ENCODE results near the gene SVIL.
"Not testable (repeated sequence)": the region's sequence is repeated elsewhere in the genome, so short reads cannot be mapped to it uniquely, and the experiment has no call there.

Gene SVIL

DNA sequence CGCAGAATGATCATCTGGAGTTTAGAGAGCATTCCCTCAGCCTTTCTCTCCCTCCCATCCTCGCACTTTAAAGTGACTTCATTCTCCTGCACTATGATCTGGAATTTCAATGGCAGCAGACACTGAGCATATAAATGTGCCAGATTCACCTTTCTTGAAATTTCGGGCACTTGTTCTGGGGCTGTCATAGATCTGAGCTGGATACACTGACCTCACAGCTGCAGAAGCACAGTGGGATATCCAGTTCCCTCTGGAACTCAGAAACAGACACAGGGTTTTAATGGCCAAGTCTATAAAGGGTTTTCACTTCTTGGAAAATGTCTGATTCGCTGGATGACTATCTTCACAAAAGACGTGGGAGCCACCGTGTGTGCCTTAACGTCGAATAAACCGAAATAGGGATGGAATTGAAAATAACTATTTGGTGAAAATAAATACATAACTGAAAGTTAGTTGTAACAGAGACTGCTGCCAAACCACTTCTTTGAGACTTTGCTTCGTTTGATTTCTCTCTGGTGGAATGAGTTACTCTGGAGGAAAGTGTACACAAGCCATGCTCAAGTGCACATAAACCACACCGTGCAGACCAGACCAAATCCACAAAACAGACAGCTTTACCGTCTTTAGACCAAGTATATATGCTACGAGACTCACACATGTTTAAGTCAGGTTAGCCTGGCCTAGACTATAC lies 126.1 kb downstream of the SVIL start:
- DNase-seq, result no peak

DNA sequence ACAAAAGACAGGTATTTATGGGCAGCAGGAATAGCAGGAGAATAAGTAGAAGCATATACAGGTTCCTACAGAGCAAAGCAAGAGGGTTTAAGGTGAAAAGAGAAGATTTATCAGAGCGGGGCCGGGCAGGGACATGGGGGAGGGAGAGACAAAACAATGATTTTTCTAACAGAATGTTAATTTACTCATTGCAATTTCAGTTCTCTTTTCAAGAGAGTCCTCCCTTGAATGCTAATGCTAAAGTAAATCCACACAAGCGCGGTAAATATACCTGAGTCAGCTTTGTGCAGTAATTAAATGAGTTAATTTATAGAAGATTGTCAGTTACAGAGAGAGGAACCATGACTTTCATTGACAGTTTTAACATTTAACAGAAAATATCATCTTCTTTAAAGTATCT lies 127.0 kb downstream of the SVIL start:
- DNase-seq, result not testable (repeated sequence)

DNA sequence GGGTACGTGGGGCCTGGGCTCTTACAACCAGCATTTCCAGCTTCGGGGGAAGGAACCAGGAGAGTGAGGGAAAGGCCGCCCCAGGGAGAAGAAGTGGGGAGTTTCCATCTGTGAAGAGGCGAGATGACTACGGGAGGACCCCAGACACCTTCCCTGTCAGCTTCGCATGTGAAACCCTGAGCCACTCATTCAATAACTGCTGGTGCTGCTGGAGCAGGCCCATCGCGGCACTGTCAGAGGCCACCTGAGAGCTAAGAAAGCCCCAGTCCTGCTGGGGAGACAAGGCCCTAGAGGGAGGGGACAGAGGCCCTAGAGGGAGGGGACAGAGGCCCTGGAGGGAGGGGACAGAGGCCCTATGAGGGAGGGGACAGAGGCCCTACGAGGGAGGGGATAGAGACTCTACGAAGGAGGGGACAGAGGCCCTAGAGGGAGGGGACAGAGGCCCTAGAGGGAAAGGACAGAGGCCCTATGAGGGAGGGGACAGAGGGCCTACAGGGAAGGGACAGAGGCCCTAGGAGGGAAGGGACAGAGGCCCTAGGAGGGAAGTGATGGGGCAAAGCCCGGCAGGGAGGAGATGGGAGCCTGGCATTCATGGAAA lies 128.3 kb downstream of the SVIL start:
- DNase-seq, result not testable (repeated sequence)

DNA sequence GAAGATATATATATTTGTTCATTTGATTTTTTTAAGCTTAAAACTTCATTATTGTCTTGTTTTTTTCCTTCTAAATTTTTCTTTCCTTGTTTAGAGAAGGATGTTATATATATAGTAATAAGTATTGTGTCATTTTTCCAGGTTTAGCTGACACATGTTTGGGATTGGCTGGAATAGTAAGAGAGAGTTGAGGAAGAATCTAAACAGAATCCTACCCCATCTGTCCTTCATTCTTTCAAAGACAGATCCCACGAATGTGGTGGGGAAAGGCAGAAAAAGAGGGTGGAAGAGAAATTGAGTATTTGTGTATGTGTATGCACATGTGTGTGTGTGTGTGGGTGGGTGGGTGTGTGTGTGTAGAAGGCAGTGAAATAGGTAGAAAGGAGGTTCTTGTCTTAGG lies 132.4 kb downstream of the SVIL start:
- DNase-seq, result no peak

DNA sequence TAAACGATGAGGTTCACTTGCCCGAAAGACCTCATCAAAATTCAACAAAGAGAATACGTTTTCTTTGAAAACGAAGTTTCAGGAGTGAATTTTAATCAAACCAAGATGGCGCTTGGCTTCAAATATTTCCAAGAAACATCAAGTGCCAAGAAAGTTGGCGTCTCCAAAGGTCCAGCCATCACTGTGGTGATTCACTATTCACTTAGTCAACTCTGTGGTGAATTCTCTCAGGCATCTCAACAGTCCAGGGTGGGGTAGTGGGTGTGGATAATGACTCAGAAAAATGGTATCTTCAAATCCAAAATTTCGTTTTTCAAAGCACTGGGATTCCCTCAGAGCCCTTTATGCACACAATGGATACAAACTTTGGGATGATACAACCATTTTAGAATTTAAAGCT lies 133.1 kb downstream of the SVIL start:
- DNase-seq, result no peak

DNA sequence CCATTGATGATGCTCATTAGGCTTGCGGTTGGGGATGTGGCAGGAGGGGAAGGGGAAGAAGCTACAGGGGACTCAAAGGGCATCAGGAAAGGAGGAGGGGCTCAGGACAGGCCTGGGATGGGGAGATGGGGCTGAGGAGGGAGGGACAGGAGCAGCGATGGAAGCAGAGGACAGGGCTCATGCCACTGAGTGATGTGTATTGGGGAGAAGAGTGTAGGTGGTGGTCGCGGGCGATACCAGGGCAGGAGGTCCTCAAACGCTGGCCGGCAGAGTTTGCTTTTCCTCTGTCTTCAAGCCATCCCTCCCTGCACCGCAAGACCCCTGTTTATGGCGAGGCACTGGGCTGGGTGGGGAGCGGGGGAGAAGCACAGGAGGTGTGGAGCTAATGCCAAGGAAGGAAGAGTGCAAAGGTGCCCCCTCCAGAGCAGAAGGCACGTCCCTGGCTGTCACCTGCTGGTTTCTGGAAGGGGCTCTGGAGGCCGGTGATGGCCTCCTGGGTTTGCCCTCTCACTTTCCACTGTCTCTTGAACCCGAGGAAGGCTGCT lies 134.7 kb downstream of the SVIL start:
- no peak for DNase-seq

DNA sequence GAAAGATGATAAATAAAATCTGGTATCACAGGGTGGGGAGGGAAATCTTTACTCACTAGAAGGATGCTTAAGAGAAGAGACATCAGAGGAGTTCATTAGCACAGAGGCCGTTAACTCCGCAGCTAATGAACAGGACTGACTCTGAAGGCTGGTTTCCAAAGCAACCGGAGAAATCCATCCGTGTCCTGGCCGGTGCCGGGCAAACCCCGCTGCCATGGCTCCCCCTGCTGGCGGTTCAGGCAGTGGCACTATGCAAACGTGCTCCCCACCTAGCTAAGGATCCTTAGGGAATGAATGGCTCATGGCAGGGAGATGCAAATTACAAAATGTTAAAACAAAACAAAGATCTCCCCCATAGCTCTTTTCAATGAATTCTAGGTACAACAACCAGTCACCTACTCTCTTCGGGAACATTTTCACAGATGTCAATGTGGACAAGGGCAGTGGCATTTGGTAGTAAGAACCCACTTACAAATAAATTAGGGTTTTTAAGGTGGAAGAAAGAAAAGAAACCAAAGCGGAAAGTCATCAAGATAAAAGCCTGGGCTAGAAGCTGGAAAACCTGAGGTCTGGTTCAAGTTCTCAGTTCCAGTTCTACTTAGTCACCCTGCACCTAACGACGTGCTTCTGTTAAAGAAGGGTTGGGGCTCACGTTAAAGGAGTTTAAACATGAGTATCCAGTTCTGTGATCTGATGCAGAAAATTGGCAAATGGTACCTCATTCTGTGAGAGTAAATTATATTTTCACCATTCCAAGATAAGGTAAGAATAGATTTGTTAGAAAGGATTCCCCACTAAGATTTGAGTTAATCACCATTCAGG lies 138.2 kb downstream of the SVIL start:
- DNase-seq, result peak; percentile 5 to 33

DNA sequence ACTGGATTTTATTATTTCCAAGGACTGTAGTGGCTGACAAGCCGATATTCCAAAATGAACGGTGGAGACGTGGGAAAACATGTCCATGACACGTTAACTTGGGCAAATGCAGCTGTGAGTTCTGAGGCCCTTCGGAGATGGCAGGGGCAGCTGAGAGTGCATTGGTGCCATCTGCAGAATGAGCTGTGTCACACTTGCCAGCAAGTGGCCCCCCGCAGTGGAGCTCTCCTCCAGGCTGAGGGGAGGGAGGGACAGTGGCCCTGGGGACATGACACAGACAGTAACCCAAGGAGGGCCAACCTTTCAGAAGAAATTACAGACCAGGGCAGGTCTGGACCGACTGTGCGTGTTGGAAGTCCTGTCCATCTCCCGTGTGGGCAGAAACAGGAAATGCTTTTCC lies 139.4 kb downstream of the SVIL start:
- DNase-seq, result no peak

DNA sequence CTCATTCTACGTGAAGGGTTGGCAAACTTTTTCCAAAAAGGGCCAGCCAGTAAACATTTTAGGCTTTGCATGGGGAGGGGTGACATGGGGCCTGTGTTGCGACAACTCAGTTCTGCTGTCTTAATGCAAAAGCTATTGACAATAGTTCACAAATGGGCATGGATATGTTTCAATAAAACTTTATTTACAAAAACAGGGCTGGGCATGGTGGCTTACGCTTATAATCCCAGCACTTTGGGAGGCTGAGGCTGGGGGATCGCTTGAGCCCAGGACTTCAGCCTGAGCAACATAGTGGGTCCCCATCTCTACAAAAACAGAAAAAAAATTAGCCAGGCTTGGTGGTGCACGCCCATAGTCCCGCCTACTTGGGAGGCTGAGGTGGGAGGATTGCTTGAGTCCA lies 141.1 kb downstream of the SVIL start:
- DNase-seq, result no peak

DNA sequence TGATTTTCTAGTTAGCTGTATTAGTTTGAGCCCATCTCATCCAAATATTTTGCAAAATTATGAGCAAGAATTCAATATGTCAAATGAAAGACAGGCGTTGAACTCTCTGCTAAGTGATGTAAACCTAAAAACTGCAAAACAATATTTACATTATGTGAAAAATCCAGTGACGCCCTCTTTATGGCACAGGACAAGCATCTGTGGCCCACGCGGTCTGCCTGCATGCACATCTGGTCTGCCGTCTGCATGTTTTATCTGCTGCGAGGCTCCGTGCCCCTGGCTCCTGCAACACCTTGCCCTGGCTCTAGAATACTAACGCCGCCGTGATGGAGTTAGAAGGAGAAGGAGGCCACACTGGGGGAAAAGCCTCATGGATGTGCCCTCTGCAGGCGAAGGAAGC lies 142.0 kb downstream of the SVIL start:
- no peak for DNase-seq

DNA sequence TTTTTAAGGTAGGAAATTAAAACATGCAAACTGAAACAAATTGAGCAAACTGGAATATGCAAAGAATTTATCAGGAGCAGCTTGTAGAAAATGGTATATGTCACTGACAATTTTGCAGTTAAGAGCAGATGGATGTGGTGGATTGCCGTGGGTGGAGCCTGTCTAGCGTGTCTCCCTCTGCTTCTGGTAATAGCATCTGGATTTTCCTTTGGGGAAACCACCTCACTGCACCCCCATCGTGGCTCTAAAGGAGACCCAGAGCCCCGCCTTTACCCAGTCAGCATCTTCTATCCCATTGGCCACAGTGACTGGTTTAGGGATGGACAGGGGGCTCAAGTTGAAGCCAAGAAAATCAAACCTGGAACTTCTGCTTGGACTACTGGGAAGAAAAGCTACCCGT lies 142.9 kb downstream of the SVIL start:
- no peak for DNase-seq

DNA sequence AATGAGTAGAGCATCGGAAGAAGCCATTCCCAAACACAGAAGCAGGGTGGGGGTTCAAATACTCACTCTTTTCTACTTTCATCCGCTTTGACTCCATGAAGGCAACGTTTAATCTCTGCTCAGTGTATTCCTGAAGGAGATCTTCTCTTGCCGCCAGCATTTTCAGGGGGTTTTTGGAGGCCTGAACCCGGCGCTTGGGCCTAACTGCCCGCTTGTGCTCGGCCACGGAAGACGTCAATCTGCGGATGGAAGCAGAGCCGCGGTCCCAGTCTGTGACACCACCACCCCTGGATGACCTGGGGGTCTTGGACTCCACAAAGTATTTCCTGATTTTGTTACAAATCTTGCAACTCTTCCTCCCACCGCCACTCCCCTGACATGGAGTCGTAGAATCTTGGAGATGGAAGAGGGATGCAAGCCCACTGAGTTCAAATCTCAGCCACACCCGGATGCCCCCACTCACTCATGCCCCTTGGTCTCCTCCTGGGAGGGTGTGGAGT lies 143.9 kb downstream of the SVIL start:
- DNase-seq, result not testable (repeated sequence)

DNA sequence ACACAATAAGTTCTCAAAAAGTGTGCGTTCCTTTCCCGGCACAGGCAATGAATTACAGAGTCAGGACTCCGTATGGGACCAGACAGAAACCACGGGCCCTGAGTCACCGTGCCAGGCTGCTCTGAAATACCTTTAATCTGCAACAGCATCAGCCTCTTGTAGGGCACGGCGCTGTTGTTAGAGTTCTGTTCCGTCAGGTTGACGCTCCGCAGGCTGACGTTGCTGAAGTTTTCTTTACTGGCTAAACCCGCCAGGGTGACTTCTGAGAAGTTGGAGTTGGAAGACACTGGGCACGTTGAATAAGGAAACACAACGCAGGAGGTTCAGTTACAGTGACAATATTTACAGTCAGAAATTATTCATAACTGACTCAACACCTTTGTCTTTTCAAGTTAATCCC lies 146.3 kb downstream of the SVIL start:
- DNase-seq, result not testable (repeated sequence)

DNA sequence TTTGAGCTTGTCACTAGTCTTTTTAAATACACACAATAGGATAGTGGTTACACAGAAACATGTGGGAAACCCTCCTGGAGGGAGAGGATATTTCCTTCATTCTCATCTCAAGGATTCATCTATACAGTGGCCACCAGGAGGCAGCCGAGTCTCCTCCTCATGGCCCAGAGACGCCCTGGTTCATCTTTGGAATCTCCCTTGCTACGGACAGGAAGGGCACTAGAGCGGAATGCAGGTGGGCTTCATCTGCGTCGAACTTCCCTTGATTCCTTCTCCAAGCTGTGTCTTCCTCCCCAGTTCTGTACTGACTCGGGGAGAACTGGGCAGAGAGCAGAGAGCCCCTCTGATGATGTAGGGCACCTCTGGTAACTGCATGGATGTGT lies 146.9 kb downstream of the SVIL start:
- not testable (repeated sequence) for DNase-seq

DNA sequence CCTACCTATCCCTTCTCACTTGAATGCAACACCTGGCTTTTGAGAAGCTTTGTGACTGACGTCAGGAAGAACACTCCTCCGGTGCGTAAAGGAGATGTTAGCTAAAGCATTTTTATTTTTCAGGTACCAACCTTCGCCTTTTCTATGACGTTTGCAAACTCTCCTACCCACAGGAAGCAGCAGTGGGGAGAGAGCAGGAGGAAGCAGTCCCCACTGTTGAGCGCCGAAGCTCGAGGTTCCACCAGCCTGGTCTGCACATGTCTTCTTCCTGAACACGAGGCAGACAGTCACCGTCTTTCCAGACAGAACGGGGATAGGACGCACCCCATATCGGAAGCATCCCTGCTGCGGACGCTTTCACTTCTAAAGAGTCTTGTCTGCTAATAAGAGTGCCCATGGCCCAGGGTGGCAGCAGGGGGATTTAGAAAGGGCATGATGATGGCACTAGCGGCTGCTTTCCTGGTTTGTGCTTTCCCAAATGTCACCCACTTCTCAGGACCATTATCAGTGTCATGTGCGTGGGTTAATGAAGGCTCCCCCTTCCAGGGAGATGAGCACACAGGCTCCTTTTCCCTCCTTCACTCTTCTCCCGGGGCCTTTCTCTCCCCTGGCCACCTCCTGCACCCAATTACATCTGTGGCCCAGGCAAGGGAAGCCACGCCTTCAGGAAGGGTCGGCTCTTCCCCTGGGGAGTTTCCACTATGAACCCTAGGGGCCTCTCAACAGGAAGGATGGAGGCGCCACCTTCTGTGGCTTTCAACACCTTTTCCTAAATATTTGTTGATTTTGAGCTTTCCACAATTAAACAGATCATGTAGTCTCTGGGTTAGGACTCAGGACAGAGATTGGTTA lies 147.5 kb downstream of the SVIL start:
- DNase-seq, result not testable (repeated sequence)

DNA sequence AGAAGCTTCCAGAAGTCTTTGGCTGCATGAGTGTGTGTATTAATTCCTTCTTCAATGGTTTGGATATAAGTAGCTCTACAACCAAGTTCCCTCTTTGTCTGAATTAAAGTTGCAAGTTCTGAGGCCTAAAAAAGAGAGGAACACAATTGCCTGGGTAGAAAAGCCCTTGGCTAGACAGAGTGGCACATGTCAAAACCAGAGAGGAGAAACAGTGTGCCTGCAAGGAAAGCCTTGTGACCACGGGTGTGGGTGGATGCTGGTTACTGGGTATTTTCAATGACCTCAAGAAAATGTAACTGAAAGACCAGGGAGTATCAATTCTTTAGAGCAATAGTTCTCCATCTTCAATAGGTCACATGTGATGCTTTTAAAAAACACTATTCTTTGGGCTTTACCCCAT lies 148.3 kb downstream of the SVIL start:
- no peak for DNase-seq

DNA sequence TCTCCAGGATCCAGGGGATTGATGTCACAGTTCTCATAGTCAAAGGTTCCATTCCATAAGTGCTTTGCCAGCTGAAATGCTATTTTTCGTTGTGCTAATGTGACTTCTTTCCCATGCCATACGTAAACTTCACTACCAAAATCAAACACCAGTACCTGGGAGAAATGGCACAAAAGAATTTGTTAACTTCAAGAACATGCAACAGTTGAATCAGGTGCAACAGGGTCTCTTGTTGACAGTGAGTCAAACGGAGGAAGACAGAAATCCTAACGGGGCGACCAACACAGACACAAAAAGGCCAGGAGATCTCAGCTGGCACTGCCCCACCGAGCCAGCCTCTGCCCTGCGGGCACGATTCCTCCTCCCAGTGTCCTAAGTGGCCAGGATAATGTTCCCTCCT lies 150.1 kb downstream of the SVIL start:
- DNase-seq, result not testable (repeated sequence)

DNA sequence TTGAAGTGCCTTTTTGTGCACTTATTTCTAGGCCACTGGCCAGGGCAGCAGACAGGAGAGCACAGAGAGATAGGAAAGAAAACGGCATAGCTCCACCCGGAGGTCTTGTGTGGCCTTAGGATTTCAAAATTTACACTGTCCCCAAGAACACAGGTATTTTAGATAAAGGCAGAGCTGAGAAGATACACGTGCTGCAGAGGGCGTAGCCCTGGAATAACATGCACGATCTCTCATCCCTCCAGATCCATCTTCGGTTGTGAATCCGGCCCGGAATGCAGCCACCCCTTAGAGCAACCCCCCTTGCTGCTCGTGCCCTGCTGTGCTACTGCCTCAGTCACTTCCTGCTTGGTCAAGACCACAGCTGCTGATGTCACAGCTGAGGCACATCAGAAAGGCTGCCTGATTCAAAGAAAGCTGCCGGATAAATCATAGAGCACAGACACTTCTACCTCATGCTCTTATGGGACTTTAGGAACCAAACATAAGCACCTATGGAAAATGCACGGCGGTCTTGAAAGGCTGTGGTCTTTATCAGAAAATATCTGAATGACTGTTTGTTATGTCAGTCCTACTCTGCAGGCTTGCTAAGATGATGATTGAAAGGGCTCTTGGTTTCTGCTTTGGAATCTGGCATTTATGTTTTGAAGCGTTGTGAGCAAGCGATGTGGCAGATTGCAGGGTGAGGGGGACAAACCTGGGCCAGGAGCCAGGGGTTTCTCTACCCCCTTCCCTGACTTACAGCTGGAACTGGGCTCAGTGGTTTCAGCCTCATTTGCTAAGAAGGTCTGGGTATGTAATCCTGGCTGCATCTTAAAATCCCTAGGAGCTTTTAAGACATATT lies 152.0 kb downstream of the SVIL start:
- no peak for DNase-seq

DNA sequence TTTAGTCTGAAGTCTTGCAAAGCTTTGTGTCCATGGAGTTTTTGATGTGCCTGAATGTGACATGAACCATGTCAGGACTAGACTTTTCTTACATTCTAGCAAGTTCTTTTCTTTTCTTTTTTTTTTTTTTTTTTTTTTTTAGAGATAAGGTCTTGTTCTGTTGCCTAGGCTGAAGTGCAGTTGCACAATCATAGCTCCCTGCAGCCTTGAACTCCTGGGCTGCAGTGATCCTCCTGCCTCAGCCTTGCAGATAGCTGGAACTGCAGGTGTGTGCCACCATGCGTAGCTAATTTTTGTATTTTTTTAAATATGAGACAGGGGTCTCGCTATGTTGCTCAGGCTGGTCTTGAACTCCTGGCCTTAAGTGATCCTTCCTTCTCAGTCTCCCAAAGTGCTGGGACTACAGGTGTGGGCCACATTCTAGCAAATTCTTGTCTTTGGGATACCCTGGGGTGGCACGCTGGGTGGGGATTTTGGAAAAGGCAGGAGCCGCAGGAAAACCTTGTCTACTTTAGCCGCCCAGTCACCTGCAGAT lies 152.8 kb downstream of the SVIL start:
- DNase-seq, result no peak

DNA sequence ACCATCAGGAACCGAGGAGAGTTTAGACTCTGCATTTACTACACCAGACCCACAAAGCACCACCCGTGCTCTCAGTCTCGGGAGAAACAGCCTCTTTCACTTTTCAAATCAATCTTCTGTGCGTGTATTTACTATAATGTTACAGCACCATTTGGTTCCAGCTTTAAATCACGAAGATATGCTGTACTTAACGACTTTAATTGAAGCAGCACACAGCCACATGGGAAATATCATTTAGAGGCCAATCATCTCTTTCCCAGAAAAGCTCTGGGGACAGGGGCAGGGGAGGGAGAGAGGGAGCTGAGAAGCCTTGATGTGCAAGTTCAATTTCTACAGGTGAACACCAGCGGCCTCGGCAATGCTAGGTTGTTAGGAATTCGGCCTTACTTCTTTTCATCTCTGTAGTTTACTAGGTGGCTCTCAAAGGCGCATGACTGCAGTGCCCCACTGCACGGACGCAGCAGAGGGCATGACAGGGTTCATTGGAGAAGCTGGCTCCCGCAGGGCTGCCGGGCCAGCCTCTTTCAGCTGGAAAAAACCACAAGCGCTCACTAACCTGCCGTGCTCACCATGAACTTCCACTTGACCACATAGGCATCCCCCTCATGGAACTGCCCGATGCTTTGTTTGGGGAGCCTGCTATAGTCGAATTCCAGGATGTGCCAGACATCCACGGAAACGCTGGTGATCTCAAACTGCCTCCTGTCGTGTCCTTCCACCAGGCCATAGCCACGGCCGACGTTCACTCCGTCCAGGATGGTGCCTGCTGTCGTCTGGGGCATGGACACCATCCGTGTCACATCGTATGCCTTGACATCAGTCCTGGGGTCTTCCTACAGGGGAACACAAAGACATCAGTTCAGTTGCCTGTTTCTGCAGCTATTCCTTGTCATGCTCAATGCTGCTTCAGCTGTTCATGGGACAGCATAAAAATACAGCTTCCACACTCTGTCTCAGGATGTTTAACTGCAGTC lies 154.5 kb downstream of the SVIL start:
- no peak for DNase-seq
